Stimulated activated CD4-positive, alpha-beta T cell treated with anti-CD3 and anti-CD28 coated beads, Interleukin-4, amount 100 ng/mL, for 4 hours (primary cell): ENCODE measurements around the gene RGS4.

Experiments used
- DNase-seq, 2 experiments: peaks; one replicate each; pipeline ENCODE4 v3.0.0-alpha.2; 2020

The RGS4 gene

DNA sequence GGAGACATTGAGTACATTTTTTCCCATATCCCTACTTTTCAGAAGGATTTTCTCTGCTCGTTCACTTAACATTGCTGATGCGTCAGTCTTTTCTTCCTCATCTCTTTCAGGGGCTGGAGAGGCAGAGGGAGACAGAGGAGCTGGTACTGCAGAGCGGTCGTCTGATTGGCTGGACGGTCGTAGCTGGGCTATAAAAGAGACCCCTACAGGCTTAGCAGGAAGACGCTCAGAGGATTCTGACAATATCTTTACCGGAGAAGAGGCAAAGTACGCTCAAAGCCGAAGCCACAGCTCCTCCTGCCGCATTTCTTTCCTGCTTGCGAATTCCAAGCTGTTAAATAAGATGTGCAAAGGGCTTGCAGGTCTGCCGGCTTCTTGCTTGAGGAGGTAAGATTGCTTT, at the start of gene RGS4:
RGS4 (plus strand) TSS at position 220 of the 400 bp plus-strand sequence; CDS start at position 344, 124 bp downstream.
- no peak for DNase-seq

DNA sequence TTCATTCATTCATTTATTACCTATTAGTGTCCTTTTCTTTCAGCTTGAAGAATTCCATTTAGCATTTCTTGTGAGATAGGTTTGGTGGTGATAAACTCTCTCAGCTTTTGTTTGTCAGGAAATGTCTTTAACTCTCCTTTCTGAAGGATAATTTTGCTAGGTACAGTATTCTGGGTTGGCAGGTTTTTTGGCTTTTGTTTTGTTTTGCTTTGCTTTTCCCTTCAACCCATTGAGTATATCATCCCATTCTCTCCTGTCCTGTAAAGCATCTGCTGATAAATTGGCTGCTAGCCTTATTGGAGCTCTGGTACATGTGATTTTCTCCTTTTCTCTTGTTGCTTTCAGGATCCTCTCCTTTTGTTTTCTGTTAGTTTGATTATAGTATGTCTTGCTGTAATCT, 47.0 kb upstream of the RGS4 start:
- DNase-seq, result no peak

GRCh38 chr1:163027610-163028009, 41.6 kb upstream of the RGS4 start:
- no peak for DNase-seq

GRCh38 chr1:163029901-163030300, 39.3 kb upstream of the RGS4 start:
- DNase-seq, result no peak

GRCh38 chr1:163035446-163036249, 33.5 kb upstream of the RGS4 start:
- DNase-seq, result no peak

- DNase-seq, result no peak
Observed at GRCh38 chr1:163036671-163037070, 32.5 kb upstream of the RGS4 start.

- no peak for DNase-seq
Observed at GRCh38 chr1:163038928-163039706, 30.0 kb upstream of the RGS4 start.

DNA sequence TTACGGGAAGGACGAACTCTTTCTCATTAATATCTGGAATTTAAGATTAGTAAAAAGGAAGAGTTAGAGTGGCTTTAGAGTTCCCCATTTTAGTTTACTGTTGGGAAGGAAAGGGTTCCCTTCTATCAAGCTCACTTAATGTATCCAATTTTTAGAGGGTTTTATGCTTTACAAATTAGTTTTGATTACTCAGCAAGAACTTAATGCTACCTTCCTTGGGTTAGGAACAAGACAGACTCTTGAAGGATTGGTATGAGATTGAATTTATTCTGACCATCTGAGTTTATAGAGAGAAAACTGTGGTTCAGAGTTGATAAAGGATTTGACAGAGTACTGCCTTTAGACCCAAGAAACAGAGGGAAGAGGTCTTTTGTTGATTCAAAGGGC, 29.5 kb upstream of the RGS4 start:
- no peak for DNase-seq

GRCh38 chr1:163046071-163046470, 23.1 kb upstream of the RGS4 start:
- no peak for DNase-seq

- no peak for DNase-seq
Observed at GRCh38 chr1:163047951-163048659, 21.1 kb upstream of the RGS4 start.

DNA sequence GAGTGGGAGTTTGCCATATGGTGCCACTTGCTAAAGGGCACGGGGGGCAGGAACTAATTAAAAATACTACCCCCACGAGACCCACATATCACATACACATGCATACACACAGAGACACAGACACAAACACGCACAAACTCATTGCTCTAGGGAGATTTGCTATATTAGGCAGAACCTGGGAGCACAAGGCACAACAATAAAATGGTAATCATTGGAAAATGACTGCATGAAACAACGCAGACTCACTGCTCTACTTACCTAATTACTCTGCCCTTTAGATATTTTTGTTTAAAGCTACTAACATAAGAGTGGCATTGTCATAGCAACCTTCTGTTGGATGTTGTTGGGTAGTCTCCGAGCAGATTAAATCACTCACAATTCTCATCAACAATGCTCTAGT, 20.3 kb upstream of the RGS4 start:
- DNase-seq, result no peak

DNA sequence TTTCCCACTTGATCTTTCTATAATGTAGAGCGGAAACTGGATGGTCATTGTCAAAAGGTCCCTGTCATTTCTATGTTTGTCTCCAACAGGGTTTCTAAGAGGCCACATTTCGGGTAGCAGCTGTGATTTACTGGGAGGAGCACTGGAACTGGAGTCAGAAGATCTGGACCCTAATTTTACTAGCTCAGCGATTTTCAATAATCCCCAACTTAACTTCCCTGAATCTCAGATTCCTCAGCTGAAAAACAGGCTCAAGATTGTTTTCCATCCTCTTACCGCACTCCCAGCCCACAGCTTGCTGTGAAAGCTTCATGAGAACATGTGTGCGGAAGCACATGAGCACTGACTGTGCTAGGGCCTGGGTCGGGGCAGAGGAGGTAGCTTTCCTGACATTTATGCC, 19.9 kb upstream of the RGS4 start:
- no peak for DNase-seq

GRCh38 chr1:163050496-163050895, 18.7 kb upstream of the RGS4 start:
- no peak for DNase-seq

DNA sequence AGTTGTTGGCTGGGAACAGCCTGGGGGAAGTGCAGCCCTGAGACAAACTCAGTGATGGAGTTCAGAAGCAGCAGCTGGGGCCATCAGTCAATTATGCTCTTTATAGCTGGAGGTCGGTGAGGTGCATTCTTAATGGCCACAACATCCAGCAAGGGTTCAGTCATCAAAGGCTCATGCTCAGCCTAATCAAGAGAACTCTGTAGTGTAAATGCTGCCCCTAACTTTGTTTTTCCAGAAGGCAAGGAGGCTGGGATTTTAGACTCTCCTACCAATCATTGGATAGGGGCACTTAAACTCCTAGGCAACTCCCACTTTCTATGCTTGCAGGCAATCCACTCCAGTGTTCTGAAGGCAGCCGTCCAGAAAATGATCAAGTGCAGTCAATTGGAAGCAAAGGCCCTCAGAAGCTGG, 15.0 kb upstream of the RGS4 start:
- no peak for DNase-seq

DNA sequence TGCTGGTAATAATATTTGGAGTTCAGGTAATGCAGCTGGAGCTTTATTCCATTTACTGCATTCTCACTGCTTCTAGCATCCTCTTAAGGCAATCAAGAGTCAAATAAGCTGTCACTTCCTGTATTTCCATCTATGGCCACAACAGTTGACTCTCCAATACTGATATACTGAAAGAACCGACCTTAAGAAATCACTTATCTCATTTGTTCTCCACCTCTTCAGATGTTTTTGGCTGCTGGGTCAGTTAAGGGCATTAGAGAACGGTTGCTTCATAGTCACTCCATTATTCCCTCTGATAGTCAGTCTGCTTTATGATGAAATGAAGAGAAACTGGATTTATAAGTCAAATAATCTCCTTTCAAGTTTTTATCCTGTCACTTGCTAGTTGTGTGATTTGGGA, 14.2 kb upstream of the RGS4 start:
- DNase-seq, result no peak

DNA sequence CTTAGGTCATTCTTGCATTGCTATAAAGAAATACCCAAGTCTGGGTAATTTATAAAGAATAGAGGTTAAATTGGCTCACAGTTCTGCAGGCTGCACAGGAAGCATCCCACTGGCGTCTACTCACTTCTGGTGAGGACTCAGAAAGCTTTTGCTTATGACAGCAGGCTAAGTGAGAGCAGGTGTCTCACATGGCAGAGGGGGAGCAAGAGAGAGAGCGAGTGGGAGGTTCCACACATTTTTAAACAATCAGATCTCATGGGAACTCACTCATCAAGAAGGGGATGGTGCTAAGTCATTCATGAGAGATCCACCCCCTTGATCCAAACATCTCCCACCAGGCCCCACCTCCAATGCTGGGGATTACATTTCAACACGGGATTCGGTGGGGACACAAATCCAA, 13.6 kb upstream of the RGS4 start:
- no peak for DNase-seq

DNA sequence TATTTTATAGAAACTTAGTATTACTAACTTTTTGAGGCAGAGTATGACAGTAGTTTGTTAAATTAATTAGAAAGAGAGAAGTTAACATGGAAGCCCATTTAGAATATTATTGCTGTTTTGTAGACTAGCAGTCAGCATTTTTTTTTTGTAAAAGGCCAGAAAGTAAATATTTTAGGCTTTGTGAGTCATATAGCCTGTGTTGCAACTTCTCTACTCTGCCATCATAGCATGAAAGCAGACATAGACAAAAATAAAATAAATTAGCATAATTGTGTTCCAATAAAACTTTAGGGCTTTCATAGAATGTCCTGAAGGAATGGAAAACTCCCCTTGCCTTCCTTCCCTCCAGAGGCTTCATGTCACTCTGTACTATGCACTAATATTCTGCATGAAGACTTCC, 12.3 kb upstream of the RGS4 start:
- no peak for DNase-seq

DNA sequence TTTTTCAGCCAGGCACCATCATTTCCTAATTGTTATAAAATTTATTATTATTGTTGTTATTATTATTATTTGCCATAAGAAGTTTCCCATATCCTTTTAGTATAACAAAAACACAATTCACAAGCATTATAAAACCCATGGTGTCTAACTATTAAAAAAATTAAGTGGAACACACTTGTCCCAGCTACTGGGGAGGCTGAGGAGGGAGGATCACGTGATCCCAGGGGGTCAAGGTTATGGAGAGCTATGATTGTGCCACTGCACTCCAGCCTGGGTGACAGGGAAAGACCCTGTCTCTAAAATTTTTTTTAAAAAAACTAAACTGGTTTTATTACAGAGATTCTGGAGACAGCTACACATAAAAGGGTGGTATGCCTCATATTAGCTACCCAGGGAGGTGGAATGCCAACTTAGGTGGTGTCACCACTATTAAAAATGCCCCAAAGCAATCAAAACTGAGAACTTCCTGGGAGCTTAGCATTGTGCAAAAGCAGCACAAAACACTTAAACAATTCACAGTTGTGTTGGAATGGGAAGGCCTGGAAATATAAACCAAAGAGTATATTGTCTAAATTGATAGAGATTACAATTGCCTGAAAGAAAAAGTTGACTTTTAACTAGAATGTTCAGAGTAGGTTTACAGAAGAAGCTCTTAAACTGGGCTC, 8.7 kb upstream of the RGS4 start:
- DNase-seq, result no peak

DNA sequence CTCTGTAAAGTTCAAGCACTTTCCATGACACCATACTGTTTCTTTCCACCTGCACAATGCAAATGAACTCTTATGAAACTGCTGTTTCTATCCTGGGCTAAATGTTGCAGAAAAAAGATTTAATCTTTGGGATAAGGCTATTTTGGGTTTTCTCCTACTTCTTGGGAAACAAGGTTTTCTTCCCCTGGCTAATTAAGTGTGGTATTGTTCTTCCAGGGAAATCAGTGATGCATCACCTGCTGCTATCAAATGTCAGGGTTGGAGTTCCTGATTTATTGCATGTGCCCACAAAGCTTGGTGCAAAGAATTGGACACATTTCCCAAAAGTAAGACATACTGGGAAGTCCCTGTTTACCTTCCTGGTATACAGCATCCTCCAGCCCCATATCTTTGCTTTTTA, 6.0 kb upstream of the RGS4 start:
- no peak for DNase-seq

- DNase-seq, result no peak
Observed at GRCh38 chr1:163063610-163064009, 5.6 kb upstream of the RGS4 start.

DNA sequence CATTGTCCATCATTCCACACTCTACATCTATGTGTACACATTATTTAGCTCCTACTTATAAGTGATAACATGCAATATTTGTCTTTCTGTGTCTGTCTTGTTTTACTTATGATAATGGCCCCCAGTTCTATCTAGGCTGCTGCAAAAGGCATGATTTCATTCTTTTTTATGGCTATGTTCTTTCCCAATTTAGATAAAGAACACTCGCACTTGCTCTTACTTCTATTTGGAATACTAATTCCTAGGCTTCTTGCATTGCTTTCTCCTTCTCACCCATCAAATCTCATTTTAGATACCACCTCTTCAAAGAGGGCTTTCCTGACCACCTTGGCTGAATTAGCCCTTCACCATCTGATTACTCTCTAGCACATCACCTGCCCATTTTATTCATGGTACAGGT, 3.0 kb upstream of the RGS4 start:
- no peak for DNase-seq

GRCh38 chr1:163066686-163067085, 2.5 kb upstream of the RGS4 start:
- DNase-seq, result no peak

- DNase-seq, result no peak
Observed at GRCh38 chr1:163068716-163069115, 445 bp upstream of the RGS4 start.
